Astrocyte (in vitro differentiated cells and primary cell): ENCODE measurements around the gene KAT2A. TPM values are rescaled to one million over a fixed set of nuclear protein-coding genes. Genes with fewer than 3 reads are reported as not detected.

ENCODE experiments used
- DNase-seq: peaks from one replicate; pipeline ENCODE4 v3.0.0-alpha.2; 2010; ENCODE audit warnings: low read depth
- FAIRE-seq: peaks from 2 replicates; lab custom pipeline; 2011; peaks lifted over from hg19 to GRCh38; lab: Jason Lieb, UNC
- H2AFZ ChIP-seq: 2 replicates; pipeline ENCODE4 v1.6.0; 2012; ENCODE audit warnings: low read depth, low read length, inconsistent platforms
- H3K27ac ChIP-seq: 2 replicates; pipeline ENCODE4 v1.5.1; 2011; ENCODE audit warnings: low read depth, low read length, inconsistent platforms
- H3K27me3 ChIP-seq: 2 replicates; pipeline ENCODE4 v1.6.0; 2011; ENCODE audit warnings: low read length, inconsistent platforms; ENCODE audit not compliant: insufficient read depth
- H3K36me3 ChIP-seq: 2 replicates; pipeline ENCODE4 v1.5.1; 2011; ENCODE audit warnings: low read length, inconsistent platforms; ENCODE audit not compliant: insufficient read depth
- H3K4me1 ChIP-seq: 2 replicates; pipeline ENCODE4 v1.5.1; 2011; ENCODE audit warnings: low read length, inconsistent platforms; ENCODE audit not compliant: insufficient read depth
- H3K4me2 ChIP-seq: 2 replicates; pipeline ENCODE4 v1.6.0; 2012; ENCODE audit warnings: low read length, inconsistent platforms
- H3K4me3 ChIP-seq: 2 replicates; pipeline ENCODE4 v1.5.1; 2011; ENCODE audit warnings: low read depth, mild to moderate bottlenecking, low read length, inconsistent platforms; ENCODE audit not compliant: insufficient read depth
- H3K79me2 ChIP-seq: 2 replicates; pipeline ENCODE4 v1.6.0; 2012; ENCODE audit warnings: mild to moderate bottlenecking, low read length, inconsistent platforms; ENCODE audit not compliant: insufficient read depth
- H3K9ac ChIP-seq: 2 replicates; pipeline ENCODE4 v1.6.0; 2012; ENCODE audit warnings: mild to moderate bottlenecking, low read length, inconsistent platforms
- H3K9me3 ChIP-seq: 2 replicates; pipeline ENCODE4 v1.5.1; 2012; ENCODE audit warnings: low read depth, mild to moderate bottlenecking, low read length, inconsistent platforms; ENCODE audit not compliant: insufficient read depth
- H4K20me1 ChIP-seq: 2 replicates; pipeline ENCODE4 v1.6.0; 2012; ENCODE audit warnings: low read length, inconsistent platforms; ENCODE audit not compliant: insufficient read depth
- H3K27ac Mint-ChIP-seq: one replicate; pipeline ENCODE4 v1.8.0; 2021; ENCODE audit warnings: mild to moderate bottlenecking, mixed read lengths; ENCODE audit not compliant: unreplicated experiment
- H3K27me3 Mint-ChIP-seq: one replicate; pipeline ENCODE4 v1.8.0; 2021; ENCODE audit warnings: low read depth, mixed read lengths; ENCODE audit not compliant: unreplicated experiment
- H3K36me3 Mint-ChIP-seq: one replicate; pipeline ENCODE4 v1.8.0; 2021; ENCODE audit warnings: low read depth, mixed read lengths; ENCODE audit not compliant: unreplicated experiment
- H3K4me1 Mint-ChIP-seq: one replicate; pipeline ENCODE4 v1.8.0; 2021; ENCODE audit warnings: low read depth, mixed read lengths; ENCODE audit not compliant: unreplicated experiment
- H3K4me3 Mint-ChIP-seq: one replicate; pipeline ENCODE4 v1.8.0; 2021; ENCODE audit warnings: mild to moderate bottlenecking, moderate library complexity, mixed read lengths; ENCODE audit not compliant: unreplicated experiment
- H3K9me3 Mint-ChIP-seq: one replicate; pipeline ENCODE4 v1.8.0; 2021; ENCODE audit warnings: mild to moderate bottlenecking, mixed read lengths; ENCODE audit not compliant: unreplicated experiment
- EZH2 ChIP-seq: IDR thresholded peaks from 2 replicates; pipeline ENCODE4 v1.6.1; 2012; ENCODE audit warnings: mild to moderate bottlenecking, low read length, inconsistent platforms; ENCODE audit not compliant: insufficient read depth
- total RNA-seq: library from RNA; stranded (reverse); gene quantifications from 2 replicates; pipeline ENCODE4 v1.2.1, GENCODE V29; 2021
- TF ChIP-seq, protein P1 (sequence below): IDR thresholded peaks from 2 replicates; pipeline ENCODE4 v1.5.1; 2011; ENCODE audit warnings: low read depth, mild to moderate bottlenecking, inconsistent platforms, low read length, moderate library complexity; ENCODE audit not compliant: insufficient read depth

Gene KAT2A
- total RNA-seq, 1 donor from 2014 or later, result 23.6 TPM

GRCh38 chr17:42107597-42108576 lies 13.3 kb downstream of the KAT2A start:
- peak overlapping the region; percentile 75 for H3K4me3 Mint-ChIP-seq
- DNase-seq, result peak; percentile 32

GRCh38 chr17:42107124-42107523 lies 14.0 kb downstream of the KAT2A start:
- H3K27ac ChIP-seq, result no peak overlapping the region
- FAIRE-seq (no peak), DNase-seq (no peak)
- peaks cover 2% of the 10 kb centered on the region for H3K4me1 Mint-ChIP-seq
- H3K27me3 ChIP-seq, result peaks cover 4% of the 10 kb centered on the region
- no peak for TF ChIP-seq EZH2
- TF ChIP-seq, protein P1, sequence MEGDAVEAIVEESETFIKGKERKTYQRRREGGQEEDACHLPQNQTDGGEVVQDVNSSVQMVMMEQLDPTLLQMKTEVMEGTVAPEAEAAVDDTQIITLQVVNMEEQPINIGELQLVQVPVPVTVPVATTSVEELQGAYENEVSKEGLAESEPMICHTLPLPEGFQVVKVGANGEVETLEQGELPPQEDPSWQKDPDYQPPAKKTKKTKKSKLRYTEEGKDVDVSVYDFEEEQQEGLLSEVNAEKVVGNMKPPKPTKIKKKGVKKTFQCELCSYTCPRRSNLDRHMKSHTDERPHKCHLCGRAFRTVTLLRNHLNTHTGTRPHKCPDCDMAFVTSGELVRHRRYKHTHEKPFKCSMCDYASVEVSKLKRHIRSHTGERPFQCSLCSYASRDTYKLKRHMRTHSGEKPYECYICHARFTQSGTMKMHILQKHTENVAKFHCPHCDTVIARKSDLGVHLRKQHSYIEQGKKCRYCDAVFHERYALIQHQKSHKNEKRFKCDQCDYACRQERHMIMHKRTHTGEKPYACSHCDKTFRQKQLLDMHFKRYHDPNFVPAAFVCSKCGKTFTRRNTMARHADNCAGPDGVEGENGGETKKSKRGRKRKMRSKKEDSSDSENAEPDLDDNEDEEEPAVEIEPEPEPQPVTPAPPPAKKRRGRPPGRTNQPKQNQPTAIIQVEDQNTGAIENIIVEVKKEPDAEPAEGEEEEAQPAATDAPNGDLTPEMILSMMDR, result no peak
- H3K79me2 ChIP-seq, result no peaks in the 10 kb centered on the region
- H3K4me2 ChIP-seq, result peak overlapping the region; percentile 80
- H3K36me3 ChIP-seq, result no peaks in the 10 kb centered on the region
- no peaks in the 10 kb centered on the region for H3K4me1 ChIP-seq
- H4K20me1 ChIP-seq, result no peaks in the 10 kb centered on the region
- peaks cover 34% of the 10 kb centered on the region for H3K27me3 Mint-ChIP-seq
- H3K4me3 Mint-ChIP-seq, result peak overlapping the region; percentile 75
- peaks cover 2% of the 10 kb centered on the region for H3K9me3 Mint-ChIP-seq
- peaks cover 7% of the 10 kb centered on the region for H3K36me3 Mint-ChIP-seq
- no peak overlapping the region for H2AFZ ChIP-seq
- H3K27ac Mint-ChIP-seq, result no peak overlapping the region
- H3K9me3 ChIP-seq, result no peaks in the 10 kb centered on the region
- peak overlapping the region; percentile 20 for H3K4me3 ChIP-seq
- no peak overlapping the region for H3K9ac ChIP-seq

More at GRCh38 chr17:42107597-42108576, 13.3 kb downstream of the KAT2A start:
- peak overlapping the region; percentile 20 for H3K4me3 ChIP-seq
- H2AFZ ChIP-seq, result peak overlapping the region; percentile 82
- H3K79me2 ChIP-seq, result no peaks in the 10 kb centered on the region
- no peak overlapping the region for H3K27ac ChIP-seq
- H3K9me3 ChIP-seq, result no peaks in the 10 kb centered on the region
- peak overlapping the region; percentile 80 for H3K4me2 ChIP-seq
- Mint-ChIP-seq H3K27me3 (peaks cover 27% of the 10 kb centered on the region), H3K36me3 (peaks cover 7% of the 10 kb centered on the region), H3K9me3 (peaks cover 2% of the 10 kb centered on the region), H3K4me1 (peaks cover 3% of the 10 kb centered on the region), H3K27ac (no peak overlapping the region)
- TF ChIP-seq, protein P1, result no peak
- TF ChIP-seq EZH2, result no peak
- H3K27me3 ChIP-seq, result peaks cover 4% of the 10 kb centered on the region
- no peaks in the 10 kb centered on the region for H3K36me3 ChIP-seq
- FAIRE-seq, result no peak
- no peaks in the 10 kb centered on the region for H4K20me1 ChIP-seq
- no peak overlapping the region for H3K9ac ChIP-seq
- no peaks in the 10 kb centered on the region for H3K4me1 ChIP-seq
